A549 (cell line): ENCODE results near the gene TUBB2A. TPM values are rescaled to one million over a fixed set of nuclear protein-coding genes. Genes with fewer than 3 reads are reported as not detected.
"Not testable (repeated sequence)": the region's sequence is repeated elsewhere in the genome, so short reads cannot be mapped to it uniquely, and the experiment has no call there.

ENCODE experiments used
- ATAC-seq, 2 experiments: fragments of 200-7000 bp in 1 of 2; fragments of >200 bp in 1 of 2; cut with Nextera tagmentation in 1 of 2; cut with Tn5 transposase in 1 of 2; 3 replicates each; pipeline versions ENCODE4 v1.8.0 to v1.9.1; 2018 to 2020; ENCODE audit warnings: mild to moderate bottlenecking in 1 of 2, moderate library complexity in 1 of 2
- CTCF ChIA-PET: fragments of 300-600 bp; sonication (Branson Sonifier 250); formaldehyde crosslinking; extraction: SDS; loops from one replicate; lab custom pipeline; 2021; ENCODE audit warnings: antibody characterized with exemption, inconsistent platforms; lab: Yijun Ruan, JAX
- POLR2A ChIA-PET: fragments of 350-600 bp; formaldehyde crosslinking; extraction: SDS; loops from one replicate; lab custom pipeline; 2021; ENCODE audit warnings: antibody characterized with exemption, inconsistent platforms; lab: Yijun Ruan, JAX
- DNase-seq, 2 experiments: peaks; one replicate each; pipeline versions ENCODE4 v3.0.0 to v3.0.0-alpha.2; 2011 to 2016; ENCODE audit warnings: low read depth in 1 of 2, low spot score in 1 of 2
- FAIRE-seq: peaks from 2 replicates; lab custom pipeline; 2011; peaks lifted over from hg19 to GRCh38; lab: Jason Lieb, UNC
- H3K27ac ChIP-seq, 2 experiments: fragments of >200 bp; sonication (Bioruptor Twin); formaldehyde crosslinking; 3 replicates each; pipeline ENCODE4 v1.5.1; 2016 to 2017
- H3K4me1 ChIP-seq: fragments of >200 bp; sonication (Bioruptor Twin); formaldehyde crosslinking; 3 replicates; pipeline ENCODE4 v1.6.1; 2016
- H3K4me2 ChIP-seq: fragments of >200 bp; sonication (Bioruptor Twin); formaldehyde crosslinking; 3 replicates; pipeline ENCODE4 v1.6.1; 2016
- H3K4me3 ChIP-seq: fragments of >200 bp; sonication (Bioruptor Twin); formaldehyde crosslinking; 3 replicates; pipeline ENCODE4 v1.5.1; 2016
- H3K9me3 ChIP-seq: fragments of >200 bp; sonication (Bioruptor Twin); formaldehyde crosslinking; 3 replicates; pipeline ENCODE4 v1.6.1; 2016
- CEBPB ChIP-seq, 2 experiments: fragments of >200 bp in 1 of 2; sonication (Bioruptor Twin) in 1 of 2; formaldehyde crosslinking in 1 of 2; IDR thresholded peaks; 2 replicates each; pipeline ENCODE4 v1.6.1; 2012 to 2016
- CHD2 ChIP-seq: fragments of 150-350 bp; IDR thresholded peaks from 2 replicates; pipeline ENCODE4 v1.6.1; 2014; ENCODE audit warnings: low read length; ENCODE audit not compliant: partially characterized antibody
- CTCF ChIP-seq: fragments of >200 bp; sonication (Bioruptor Twin); formaldehyde crosslinking; IDR thresholded peaks from 3 replicates; pipeline ENCODE4 v1.5.1; 2016
- E2F6 ChIP-seq: IDR thresholded peaks from 2 replicates; pipeline ENCODE4 v1.6.1; 2012; ENCODE audit warnings: low read depth, borderline replicate concordance
- EHMT2 ChIP-seq: fragments of 200-600 bp; sonication (generic); IDR thresholded peaks from 2 replicates; pipeline ENCODE4 v1.6.1; 2016; ENCODE audit warnings: antibody characterized with exemption, low read depth, mild to moderate bottlenecking, moderate library complexity
- FOSL2 ChIP-seq, 2 experiments: fragments of 450-650 bp in 1 of 2; fragments of >200 bp in 1 of 2; sonication (Bioruptor Twin) in 1 of 2; formaldehyde crosslinking; IDR thresholded peaks; 2 replicates each; pipeline versions ENCODE4 v1.5.0 to v1.6.1; 2016 to 2020; ENCODE audit warnings: mild to moderate bottlenecking in 1 of 2, moderate library complexity in 1 of 2
- HEYL ChIP-seq: fragments of 250-450 bp; sonication (Bioruptor Pico); IDR thresholded peaks from 2 replicates; pipeline ENCODE4 v1.8.0; 2021; ENCODE audit warnings: mild to moderate bottlenecking, moderate library complexity
- KDM1A ChIP-seq: fragments of 200-600 bp; sonication (generic); IDR thresholded peaks from 2 replicates; pipeline ENCODE4 v1.6.1; 2016; ENCODE audit warnings: low read depth, mild to moderate bottlenecking
- MAX ChIP-seq: IDR thresholded peaks from 2 replicates; pipeline ENCODE4 v1.6.1; 2012
- MYC ChIP-seq: IDR thresholded peaks from 2 replicates; pipeline ENCODE4 v1.6.1; 2012; ENCODE audit warnings: mild to moderate bottlenecking, inconsistent platforms, low read length, improper control_type of control experiment, borderline replicate concordance
- PBX3 ChIP-seq: IDR thresholded peaks from 2 replicates; pipeline ENCODE4 v1.6.1; 2012
- POLR2AphosphoS2 ChIP-seq: conservative IDR thresholded peaks from 2 replicates; pipeline ENCODE4 v1.6.1; 2012; ENCODE audit warnings: low read length, improper control_type of control experiment, inconsistent platforms
- RARB ChIP-seq: fragments of 250-450 bp; sonication (Bioruptor Pico); IDR thresholded peaks from 2 replicates; pipeline ENCODE4 v1.8.0; 2021; ENCODE audit warnings: mild to moderate bottlenecking, moderate library complexity
- RCOR1 ChIP-seq: fragments of 150-350 bp; IDR thresholded peaks from 2 replicates; pipeline ENCODE4 v1.6.1; 2014; ENCODE audit warnings: antibody characterized with exemption, low read length, low read depth
- REST ChIP-seq: fragments of 200-600 bp; sonication (generic); IDR thresholded peaks from 2 replicates; pipeline ENCODE4 v1.6.1; 2016; ENCODE audit warnings: antibody characterized with exemption, mild to moderate bottlenecking, moderate library complexity
- TP53 ChIP-seq: fragments of 250-450 bp; sonication (Bioruptor Pico); IDR thresholded peaks from 2 replicates; pipeline ENCODE4 v1.5.0; 2021; ENCODE audit warnings: mild to moderate bottlenecking, moderate library complexity
- WGBS: methylation state at CpG from one replicate; pipeline ENCODE4 v1.1.6; 2017; ENCODE audit errors: missing lambda C conversion rate; 5-methylcytosine and 5-hydroxymethylcytosine counted together
- polyA plus RNA-seq, 4 experiments: library from polyadenylated mRNA; depleted of rRNA in 3 of 4; stranded (reverse); fragments of >200 nt; fragmentation: RNase III in 1 of 4; extraction: RNeasy Plus Mini Kit Qiagen cat#74134 plus additional on column Dnase treatment in 1 of 4; gene quantifications; 2 replicates in 3 of 4; 3 replicates in 1 of 4; pipeline ENCODE4 v1.2.3, GENCODE V29; 2011 to 2017

Gene TUBB2A
- polyA plus RNA-seq, 2 of the 4 experiments (the other 2 are of a cell fraction): 23.9 to 47.4 TPM

GRCh38 chr6:3159805-3160781, 2.7 kb upstream of the TUBB2A start:
- Histone ChIP-seq H3K4me2 (peak overlapping the region; percentile 54), H3K4me3 (no peak overlapping the region), H3K4me1 (peaks cover 32% of the 10 kb centered on the region), H3K9me3 (no peaks in the 10 kb centered on the region), H3K27ac (peak overlapping the region in 1 of 2 experiments; percentile 73; a peak in 3 of 6 replicates)
- DNase-seq (peak in 1 of 2 experiments; percentile 64), ATAC-seq (peak; percentile 2 to 16; a peak in 3 of 6 replicates), FAIRE-seq (no peak)
- CTCF ChIA-PET: no interaction called here
- 26% methylated on average over 27 of the region's 31 CpGs for WGBS
- POLR2A ChIA-PET: no interaction called here
- TF ChIP-seq TP53 (CRISPR knock-in tag) (no peak), FOSL2 (IDR thresholded peaks at IDR 0.05) (no peak), FOSL2 (CRISPR knock-in tag; IDR thresholded peaks at IDR 0.05) (peak; percentile 61), E2F6 (no peak)

GRCh38 chr6:3156184-3157130, 887 bp downstream of the TUBB2A start:
- 22% methylated on average over 18 of the region's 32 CpGs for whole genome bisulfite sequencing
- CTCF ChIA-PET: interaction anchor here (0.7 to 2.2 kb wide), 15 partner anchors 9 to 103 kb away, joined by 3 to 8 read pairs (median 5); partner anchors contain the start of gene PSMG4
- H3K4me1 ChIP-seq: peaks cover 23% of the 10 kb centered on the region
- not testable (repeated sequence) for H3K9me3 ChIP-seq, FAIRE-seq, DNase-seq
- H3K4me2 ChIP-seq: peak overlapping the region; percentile 94
- H3K27ac ChIP-seq: peak overlapping the region; percentile 96 to 99
- ATAC-seq: peak; percentile 11 to 20; a peak in 3 of 6 replicates
- POLR2A ChIA-PET: interaction anchor here (1.1 to 2.2 kb wide), 4 partner anchors 38 to 94 kb away, joined by 4 to 18 read pairs (median 8); partner anchors contain the start of gene BPHL
- 0 out of 2 replicates have a peak, but pooled peaks have one; percentile 12 for TF ChIP-seq REST
- H3K4me3 ChIP-seq: peak overlapping the region; percentile 100

- H3K4me2 ChIP-seq, POLR2A ChIA-PET: not testable (repeated sequence)
- CTCF ChIA-PET: interaction anchor here (1.2 kb wide), 1 partner anchor 29 kb away, joined by 4 read pairs; no protein-coding TSS in a partner anchor
Observed at GRCh38 chr6:3155416-3155815, 1.9 kb downstream of the TUBB2A start.

GRCh38 chr6:3152689-3153088, 4.7 kb downstream of the TUBB2A start:
- Histone ChIP-seq H3K9me3 (no peaks in the 10 kb centered on the region), H3K4me3 (no peak overlapping the region), H3K4me2 (no peak overlapping the region), H3K27ac (no peak overlapping the region), H3K4me1 (no peaks in the 10 kb centered on the region)
- FAIRE-seq (no peak), ATAC-seq (no peak), DNase-seq (no peak)
- ChIA-PET CTCF (no interaction called here), POLR2A (no interaction called here)
- 90% methylated on average over 3 of the region's 3 CpGs for WGBS
- TF ChIP-seq CHD2: no peak
- no peak for TF ChIP-seq HEYL
- no peak for TF ChIP-seq POLR2AphosphoS2
- TF ChIP-seq MYC: no peak
- no peak for TF ChIP-seq PBX3
- TF ChIP-seq CEBPB (IDR thresholded peaks at IDR 0.05): no peak
- TF ChIP-seq RARB (CRISPR knock-in tag): no peak
- TF ChIP-seq CTCF: no peak
- TF ChIP-seq EHMT2: no peak
- no peak for TF ChIP-seq KDM1A
- no peak for TF ChIP-seq RCOR1
- no peak for TF ChIP-seq MAX

More at GRCh38 chr6:3155416-3155815, 1.9 kb downstream of the TUBB2A start:
- not testable (repeated sequence) for ATAC-seq, H3K27ac ChIP-seq, H3K4me3 ChIP-seq, H3K9me3 ChIP-seq, DNase-seq, FAIRE-seq
- 94% methylated on average over 4 of the region's 6 CpGs for WGBS
- peaks cover 16% of the 10 kb centered on the region for H3K4me1 ChIP-seq
